ENCODE data around the gene MAMDC4.

DNA sequence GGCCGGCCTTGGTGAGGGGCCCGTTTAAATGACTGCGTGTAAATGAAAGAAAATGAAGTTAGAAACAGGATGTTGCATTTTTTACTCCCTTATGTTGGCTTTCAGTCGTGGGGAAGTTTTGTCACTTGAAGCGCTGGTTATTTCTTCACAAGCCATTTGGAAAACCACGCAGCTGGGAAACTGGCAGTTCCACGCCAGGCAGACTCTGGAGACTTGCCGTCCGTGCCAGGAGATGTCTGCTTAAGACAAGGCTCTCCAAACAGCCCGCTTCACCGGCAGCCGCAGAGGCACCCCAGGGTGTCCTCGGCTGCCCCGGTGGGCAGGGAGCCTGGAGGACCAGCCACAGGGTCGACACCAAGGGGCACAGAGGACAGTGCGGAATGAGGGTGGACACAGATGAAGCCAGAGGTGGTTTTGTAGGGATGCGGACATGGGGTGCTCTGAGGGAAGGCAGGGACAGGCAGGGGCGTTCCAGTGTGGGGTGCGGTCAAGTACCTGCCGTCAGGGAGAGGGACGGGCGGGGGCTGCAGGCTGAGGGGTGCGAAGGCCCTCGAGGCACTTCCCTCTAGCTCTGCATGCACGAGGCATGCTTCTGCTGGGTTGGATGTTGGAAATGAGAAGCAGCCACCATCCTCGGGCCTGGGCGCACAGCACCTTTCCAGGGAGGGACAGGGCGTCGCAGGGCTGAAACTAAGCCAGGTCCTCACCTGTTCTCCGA lies 21.0 kb upstream of the MAMDC4 start:
- TF ChIP-seq ZNF133 (tag by site-specific recombination; IDR thresholded peaks at IDR 0.05) = no peak
- TF ChIP-seq, protein P1, sequence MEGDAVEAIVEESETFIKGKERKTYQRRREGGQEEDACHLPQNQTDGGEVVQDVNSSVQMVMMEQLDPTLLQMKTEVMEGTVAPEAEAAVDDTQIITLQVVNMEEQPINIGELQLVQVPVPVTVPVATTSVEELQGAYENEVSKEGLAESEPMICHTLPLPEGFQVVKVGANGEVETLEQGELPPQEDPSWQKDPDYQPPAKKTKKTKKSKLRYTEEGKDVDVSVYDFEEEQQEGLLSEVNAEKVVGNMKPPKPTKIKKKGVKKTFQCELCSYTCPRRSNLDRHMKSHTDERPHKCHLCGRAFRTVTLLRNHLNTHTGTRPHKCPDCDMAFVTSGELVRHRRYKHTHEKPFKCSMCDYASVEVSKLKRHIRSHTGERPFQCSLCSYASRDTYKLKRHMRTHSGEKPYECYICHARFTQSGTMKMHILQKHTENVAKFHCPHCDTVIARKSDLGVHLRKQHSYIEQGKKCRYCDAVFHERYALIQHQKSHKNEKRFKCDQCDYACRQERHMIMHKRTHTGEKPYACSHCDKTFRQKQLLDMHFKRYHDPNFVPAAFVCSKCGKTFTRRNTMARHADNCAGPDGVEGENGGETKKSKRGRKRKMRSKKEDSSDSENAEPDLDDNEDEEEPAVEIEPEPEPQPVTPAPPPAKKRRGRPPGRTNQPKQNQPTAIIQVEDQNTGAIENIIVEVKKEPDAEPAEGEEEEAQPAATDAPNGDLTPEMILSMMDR (tag by site-specific recombination; IDR thresholded peaks at IDR 0.05) = no peak
- TF ChIP-seq OSR2 (tag by site-specific recombination; IDR thresholded peaks at IDR 0.05) = no peak
- TF ChIP-seq, protein P2, sequence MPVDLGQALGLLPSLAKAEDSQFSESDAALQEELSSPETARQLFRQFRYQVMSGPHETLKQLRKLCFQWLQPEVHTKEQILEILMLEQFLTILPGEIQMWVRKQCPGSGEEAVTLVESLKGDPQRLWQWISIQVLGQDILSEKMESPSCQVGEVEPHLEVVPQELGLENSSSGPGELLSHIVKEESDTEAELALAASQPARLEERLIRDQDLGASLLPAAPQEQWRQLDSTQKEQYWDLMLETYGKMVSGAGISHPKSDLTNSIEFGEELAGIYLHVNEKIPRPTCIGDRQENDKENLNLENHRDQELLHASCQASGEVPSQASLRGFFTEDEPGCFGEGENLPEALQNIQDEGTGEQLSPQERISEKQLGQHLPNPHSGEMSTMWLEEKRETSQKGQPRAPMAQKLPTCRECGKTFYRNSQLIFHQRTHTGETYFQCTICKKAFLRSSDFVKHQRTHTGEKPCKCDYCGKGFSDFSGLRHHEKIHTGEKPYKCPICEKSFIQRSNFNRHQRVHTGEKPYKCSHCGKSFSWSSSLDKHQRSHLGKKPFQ (tag by site-specific recombination; IDR thresholded peaks at IDR 0.05) = no peak
